Measurements from ENCODE around the gene CBLB.

The CBLB gene

GRCh38 chr3:105800320-105800719, 68.5 kb downstream of the CBLB start:
- TF ChIP-seq POLR2AphosphoS5 (IDR thresholded peaks at IDR 0.05; ENCODE audit: low read depth, low read length) (no peak), TAF1 (IDR thresholded peaks at IDR 0.05; ENCODE audit: borderline replicate concordance, insufficient read depth, low read length) (no peak), SIN3A (IDR thresholded peaks at IDR 0.05; ENCODE audit: borderline replicate concordance, insufficient read depth, low read length) (no peak), FOXP2 (optimal IDR thresholded peaks at IDR 0.05; ENCODE audit: borderline replicate concordance, extremely low read depth, extremely low read length, insufficient read depth) (no peak)
- TF ChIP-seq, protein P1, sequence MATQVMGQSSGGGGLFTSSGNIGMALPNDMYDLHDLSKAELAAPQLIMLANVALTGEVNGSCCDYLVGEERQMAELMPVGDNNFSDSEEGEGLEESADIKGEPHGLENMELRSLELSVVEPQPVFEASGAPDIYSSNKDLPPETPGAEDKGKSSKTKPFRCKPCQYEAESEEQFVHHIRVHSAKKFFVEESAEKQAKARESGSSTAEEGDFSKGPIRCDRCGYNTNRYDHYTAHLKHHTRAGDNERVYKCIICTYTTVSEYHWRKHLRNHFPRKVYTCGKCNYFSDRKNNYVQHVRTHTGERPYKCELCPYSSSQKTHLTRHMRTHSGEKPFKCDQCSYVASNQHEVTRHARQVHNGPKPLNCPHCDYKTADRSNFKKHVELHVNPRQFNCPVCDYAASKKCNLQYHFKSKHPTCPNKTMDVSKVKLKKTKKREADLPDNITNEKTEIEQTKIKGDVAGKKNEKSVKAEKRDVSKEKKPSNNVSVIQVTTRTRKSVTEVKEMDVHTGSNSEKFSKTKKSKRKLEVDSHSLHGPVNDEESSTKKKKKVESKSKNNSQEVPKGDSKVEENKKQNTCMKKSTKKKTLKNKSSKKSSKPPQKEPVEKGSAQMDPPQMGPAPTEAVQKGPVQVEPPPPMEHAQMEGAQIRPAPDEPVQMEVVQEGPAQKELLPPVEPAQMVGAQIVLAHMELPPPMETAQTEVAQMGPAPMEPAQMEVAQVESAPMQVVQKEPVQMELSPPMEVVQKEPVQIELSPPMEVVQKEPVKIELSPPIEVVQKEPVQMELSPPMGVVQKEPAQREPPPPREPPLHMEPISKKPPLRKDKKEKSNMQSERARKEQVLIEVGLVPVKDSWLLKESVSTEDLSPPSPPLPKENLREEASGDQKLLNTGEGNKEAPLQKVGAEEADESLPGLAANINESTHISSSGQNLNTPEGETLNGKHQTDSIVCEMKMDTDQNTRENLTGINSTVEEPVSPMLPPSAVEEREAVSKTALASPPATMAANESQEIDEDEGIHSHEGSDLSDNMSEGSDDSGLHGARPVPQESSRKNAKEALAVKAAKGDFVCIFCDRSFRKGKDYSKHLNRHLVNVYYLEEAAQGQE (IDR thresholded peaks at IDR 0.05; ENCODE audit: insufficient read depth in 1 of 2, low read depth in 2 of 2, low read length in 2 of 2) = no peak

GRCh38 chr3:105799286-105799685, 69.5 kb downstream of the CBLB start:
- no peak for TF ChIP-seq SIN3A (IDR thresholded peaks at IDR 0.05; ENCODE audit: borderline replicate concordance, insufficient read depth, low read length)
- TF ChIP-seq, protein P1 (IDR thresholded peaks at IDR 0.05; ENCODE audit: insufficient read depth in 1 of 2, low read depth in 2 of 2, low read length in 2 of 2) = no peak
- TF ChIP-seq TAF1 (IDR thresholded peaks at IDR 0.05; ENCODE audit: borderline replicate concordance, insufficient read depth, low read length) = no peak

DNA sequence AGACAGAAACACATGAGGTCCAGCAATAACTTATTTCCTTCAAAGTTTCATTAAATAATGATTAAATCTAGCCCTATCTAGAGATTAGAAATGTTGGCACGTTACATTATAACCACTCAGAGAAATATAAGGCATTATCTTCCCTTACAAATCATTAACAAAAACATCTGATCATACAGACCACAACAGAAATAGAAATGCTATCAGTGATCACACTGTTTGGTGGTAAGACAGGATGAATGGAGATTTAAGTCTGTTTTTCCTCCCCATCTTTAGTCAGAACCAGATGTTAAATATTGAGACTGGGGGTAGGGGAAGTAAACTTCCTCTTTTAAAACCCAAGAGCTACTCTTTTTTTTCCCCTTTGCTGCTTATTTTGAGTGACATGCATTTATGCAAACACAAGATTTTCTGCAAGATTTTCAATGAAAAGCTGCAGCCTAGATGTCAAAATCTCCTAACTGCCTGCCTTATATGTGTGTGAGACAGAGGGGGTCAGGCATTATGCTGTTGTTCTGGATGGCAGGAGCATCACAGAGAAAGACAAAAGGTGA, 70.4 kb downstream of the CBLB start:
- TF ChIP-seq POLR2AphosphoS5 (IDR thresholded peaks at IDR 0.05; ENCODE audit: low read depth, low read length) (no peak; the same call in 1 of the 2 replicates), FOXP2 (optimal IDR thresholded peaks at IDR 0.05; ENCODE audit: borderline replicate concordance, extremely low read depth, extremely low read length, insufficient read depth) (no peak), SIN3A (IDR thresholded peaks at IDR 0.05; ENCODE audit: borderline replicate concordance, insufficient read depth, low read length) (no peak), TAF1 (IDR thresholded peaks at IDR 0.05; ENCODE audit: borderline replicate concordance, insufficient read depth, low read length) (no peak)
- TF ChIP-seq, protein P1 (IDR thresholded peaks at IDR 0.05; ENCODE audit: insufficient read depth in 1 of 2, low read depth in 2 of 2, low read length in 2 of 2) = no peak

DNA sequence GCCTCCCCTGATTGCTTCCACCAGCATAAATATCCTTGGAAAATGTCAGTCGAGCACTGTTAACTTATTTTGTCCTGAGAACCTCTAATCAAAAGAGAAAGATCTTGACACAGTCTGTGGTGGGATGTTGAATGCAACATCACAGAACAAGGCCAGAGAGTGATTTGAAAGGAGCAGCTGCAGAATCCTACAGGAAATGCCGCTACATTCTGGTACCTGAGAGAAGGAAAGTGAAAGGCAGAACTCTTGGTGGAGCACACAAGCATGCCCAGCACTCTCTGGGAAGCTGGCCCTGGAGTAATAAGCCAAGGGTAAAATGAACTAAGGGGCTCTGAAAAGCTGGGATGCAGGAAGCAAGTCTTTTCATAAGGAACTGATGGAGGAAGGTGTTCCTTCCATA, 75.8 kb downstream of the CBLB start:
- TF ChIP-seq SIN3A (IDR thresholded peaks at IDR 0.05; ENCODE audit: borderline replicate concordance, insufficient read depth, low read length) = no peak
- TF ChIP-seq FOXP2 (optimal IDR thresholded peaks at IDR 0.05; ENCODE audit: borderline replicate concordance, extremely low read depth, extremely low read length, insufficient read depth) = no peak
- TF ChIP-seq, protein P1 (IDR thresholded peaks at IDR 0.05; ENCODE audit: insufficient read depth in 1 of 2, low read depth in 2 of 2, low read length in 2 of 2) = no peak
- TF ChIP-seq TAF1 (IDR thresholded peaks at IDR 0.05; ENCODE audit: borderline replicate concordance, insufficient read depth, low read length) = no peak
- no peak for TF ChIP-seq POLR2AphosphoS5 (IDR thresholded peaks at IDR 0.05; ENCODE audit: low read depth, low read length)
